K562 (cell line): Measurements from ENCODE around the gene MCAM.

ENCODE experiments used
- HMG20B ChIP-seq: fragments of 250-450 bp; sonication (Bioruptor Pico); IDR thresholded peaks from 2 replicates; pipeline ENCODE4 v1.5.0; 2021; ENCODE audit warnings: mild to moderate bottlenecking
- RERE ChIP-seq: sonication (generic); formaldehyde crosslinking; IDR thresholded peaks from 2 replicates; pipeline ENCODE4 v1.8.0; 2023; ENCODE audit warnings: missing genetic modification reagents, mild to moderate bottlenecking, borderline replicate concordance
- RFX5 ChIP-seq: IDR thresholded peaks from 2 replicates; pipeline ENCODE4 v1.6.1; 2011; ENCODE audit warnings: low read depth, mild to moderate bottlenecking, improper control_type of control experiment, low read length

GRCh38 chr11:119314726-119315125 lies 2.2 kb downstream of the MCAM start:
- no peak for TF ChIP-seq HMG20B (CRISPR knock-in tag)
- no peak for TF ChIP-seq RERE (CRISPR knock-in tag)
- no peak for TF ChIP-seq RFX5
